ENCODE data around the gene DHX35. TPM values are rescaled to one million over a fixed set of nuclear protein-coding genes. Genes with fewer than 3 reads are reported as not detected.

The DHX35 gene
- polyA plus RNA-seq, 1 donor from 2014 or later = 21.3 TPM

DNA sequence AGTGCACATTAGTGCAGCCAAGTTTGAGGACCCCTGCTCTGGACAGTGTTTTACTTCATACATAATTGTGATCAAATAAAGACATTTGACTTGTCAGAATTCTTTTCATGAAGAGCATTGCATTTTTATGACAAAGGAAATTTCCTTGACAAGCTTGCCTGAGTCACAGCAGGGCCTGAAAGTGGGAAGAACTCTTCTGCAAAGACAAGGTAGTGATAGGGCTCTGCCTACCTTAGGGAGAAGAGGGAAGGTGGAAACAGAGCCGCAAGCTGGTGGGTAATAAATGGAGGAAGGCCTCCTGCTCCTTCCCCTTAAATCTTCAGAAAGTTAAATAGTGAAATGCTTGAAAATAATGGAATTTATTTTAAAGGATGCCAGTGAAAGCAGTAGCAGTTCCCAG is 118.2 kb downstream of the DHX35 start:
- Histone ChIP-seq H3K36me3 (ENCODE audit: insufficient read depth, low read length) (no peaks in the 10 kb centered on the region), H3K9me3 (ENCODE audit: low read length) (no peaks in the 10 kb centered on the region), H3K4me2 (ENCODE audit: low read length) (no peak overlapping the region), H3K9me2 (ENCODE audit: insufficient read depth, low read length) (no peaks in the 10 kb centered on the region), H3F3A (ENCODE audit: insufficient read depth, low read length, poor library complexity, severe bottlenecking) (no peaks in the 10 kb centered on the region), H3K79me2 (replicated peaks; ENCODE audit: insufficient read depth, low read length) (no peaks in the 10 kb centered on the region), H2AFZ (ENCODE audit: low read depth, low read length) (no peak overlapping the region), H3K9ac (ENCODE audit: low read length) (no peak overlapping the region), H3K27ac (ENCODE audit: low read length) (no peak overlapping the region), H3K27me3 (ENCODE audit: insufficient read depth, low read depth, low read length) (no peaks in the 10 kb centered on the region), H4K20me1 (ENCODE audit: insufficient read depth) (no peaks in the 10 kb centered on the region), H3K4me3 (ENCODE audit: low read length) (no peak overlapping the region)
- TF ChIP-seq RAD21 (conservative IDR thresholded peaks at IDR 0.05) (no peak), SMC3 (conservative IDR thresholded peaks at IDR 0.05; ENCODE audit: poor library complexity) (no peak), TAF1 (IDR thresholded peaks at IDR 0.05; ENCODE audit: low read depth) (no peak), EZH2 (IDR thresholded peaks at IDR 0.05; ENCODE audit: borderline replicate concordance, insufficient read depth, low read length, poor library complexity, severe bottlenecking) (no peak), EP300 (conservative IDR thresholded peaks at IDR 0.05; ENCODE audit: poor library complexity, severe bottlenecking) (no peak), MXI1 (conservative IDR thresholded peaks at IDR 0.05; ENCODE audit: poor library complexity, severe bottlenecking) (no peak), POLR2AphosphoS5 (IDR thresholded peaks at IDR 0.05) (no peak)
- TF ChIP-seq, protein P1, sequence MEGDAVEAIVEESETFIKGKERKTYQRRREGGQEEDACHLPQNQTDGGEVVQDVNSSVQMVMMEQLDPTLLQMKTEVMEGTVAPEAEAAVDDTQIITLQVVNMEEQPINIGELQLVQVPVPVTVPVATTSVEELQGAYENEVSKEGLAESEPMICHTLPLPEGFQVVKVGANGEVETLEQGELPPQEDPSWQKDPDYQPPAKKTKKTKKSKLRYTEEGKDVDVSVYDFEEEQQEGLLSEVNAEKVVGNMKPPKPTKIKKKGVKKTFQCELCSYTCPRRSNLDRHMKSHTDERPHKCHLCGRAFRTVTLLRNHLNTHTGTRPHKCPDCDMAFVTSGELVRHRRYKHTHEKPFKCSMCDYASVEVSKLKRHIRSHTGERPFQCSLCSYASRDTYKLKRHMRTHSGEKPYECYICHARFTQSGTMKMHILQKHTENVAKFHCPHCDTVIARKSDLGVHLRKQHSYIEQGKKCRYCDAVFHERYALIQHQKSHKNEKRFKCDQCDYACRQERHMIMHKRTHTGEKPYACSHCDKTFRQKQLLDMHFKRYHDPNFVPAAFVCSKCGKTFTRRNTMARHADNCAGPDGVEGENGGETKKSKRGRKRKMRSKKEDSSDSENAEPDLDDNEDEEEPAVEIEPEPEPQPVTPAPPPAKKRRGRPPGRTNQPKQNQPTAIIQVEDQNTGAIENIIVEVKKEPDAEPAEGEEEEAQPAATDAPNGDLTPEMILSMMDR (IDR thresholded peaks at IDR 0.05; ENCODE audit: poor library complexity, severe bottlenecking) = no peak
- TF ChIP-seq, protein P2, sequence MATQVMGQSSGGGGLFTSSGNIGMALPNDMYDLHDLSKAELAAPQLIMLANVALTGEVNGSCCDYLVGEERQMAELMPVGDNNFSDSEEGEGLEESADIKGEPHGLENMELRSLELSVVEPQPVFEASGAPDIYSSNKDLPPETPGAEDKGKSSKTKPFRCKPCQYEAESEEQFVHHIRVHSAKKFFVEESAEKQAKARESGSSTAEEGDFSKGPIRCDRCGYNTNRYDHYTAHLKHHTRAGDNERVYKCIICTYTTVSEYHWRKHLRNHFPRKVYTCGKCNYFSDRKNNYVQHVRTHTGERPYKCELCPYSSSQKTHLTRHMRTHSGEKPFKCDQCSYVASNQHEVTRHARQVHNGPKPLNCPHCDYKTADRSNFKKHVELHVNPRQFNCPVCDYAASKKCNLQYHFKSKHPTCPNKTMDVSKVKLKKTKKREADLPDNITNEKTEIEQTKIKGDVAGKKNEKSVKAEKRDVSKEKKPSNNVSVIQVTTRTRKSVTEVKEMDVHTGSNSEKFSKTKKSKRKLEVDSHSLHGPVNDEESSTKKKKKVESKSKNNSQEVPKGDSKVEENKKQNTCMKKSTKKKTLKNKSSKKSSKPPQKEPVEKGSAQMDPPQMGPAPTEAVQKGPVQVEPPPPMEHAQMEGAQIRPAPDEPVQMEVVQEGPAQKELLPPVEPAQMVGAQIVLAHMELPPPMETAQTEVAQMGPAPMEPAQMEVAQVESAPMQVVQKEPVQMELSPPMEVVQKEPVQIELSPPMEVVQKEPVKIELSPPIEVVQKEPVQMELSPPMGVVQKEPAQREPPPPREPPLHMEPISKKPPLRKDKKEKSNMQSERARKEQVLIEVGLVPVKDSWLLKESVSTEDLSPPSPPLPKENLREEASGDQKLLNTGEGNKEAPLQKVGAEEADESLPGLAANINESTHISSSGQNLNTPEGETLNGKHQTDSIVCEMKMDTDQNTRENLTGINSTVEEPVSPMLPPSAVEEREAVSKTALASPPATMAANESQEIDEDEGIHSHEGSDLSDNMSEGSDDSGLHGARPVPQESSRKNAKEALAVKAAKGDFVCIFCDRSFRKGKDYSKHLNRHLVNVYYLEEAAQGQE (IDR thresholded peaks at IDR 0.05; ENCODE audit: borderline replicate concordance) = no peak

DNA sequence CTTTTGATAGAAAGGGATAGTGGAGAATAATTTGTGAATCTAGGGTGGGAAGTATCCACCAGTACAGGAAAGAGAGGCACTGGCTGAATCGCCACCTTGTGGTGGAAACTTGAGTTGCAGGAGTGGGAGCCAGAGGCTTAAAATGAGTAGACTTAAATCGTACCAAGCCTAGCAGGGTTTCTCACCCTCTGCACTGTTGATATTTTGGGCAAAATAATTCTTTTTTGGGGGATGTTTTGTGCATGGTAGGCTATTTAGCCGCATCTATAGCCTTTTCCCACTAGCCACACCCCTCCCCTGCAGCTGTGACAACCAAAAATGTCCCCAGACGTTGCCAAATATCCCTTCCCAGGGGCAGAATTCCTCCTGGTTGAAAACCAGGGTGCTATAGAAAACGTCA is 119.1 kb downstream of the DHX35 start:
- H3K79me2 ChIP-seq (replicated peaks; ENCODE audit: insufficient read depth, low read length) = no peaks in the 10 kb centered on the region
- no peaks in the 10 kb centered on the region for H3F3A ChIP-seq (ENCODE audit: insufficient read depth, low read length, poor library complexity, severe bottlenecking)
- H3K9me3 ChIP-seq (ENCODE audit: low read length) = no peaks in the 10 kb centered on the region
- TF ChIP-seq, protein P1 (IDR thresholded peaks at IDR 0.05; ENCODE audit: poor library complexity, severe bottlenecking) = peak; percentile 73
- TF ChIP-seq TAF1 (IDR thresholded peaks at IDR 0.05; ENCODE audit: low read depth) (no peak), RAD21 (conservative IDR thresholded peaks at IDR 0.05) (peak; percentile 55), MXI1 (conservative IDR thresholded peaks at IDR 0.05; ENCODE audit: poor library complexity, severe bottlenecking) (no peak), POLR2AphosphoS5 (IDR thresholded peaks at IDR 0.05) (no peak), SMC3 (conservative IDR thresholded peaks at IDR 0.05; ENCODE audit: poor library complexity) (peak; percentile 72)
- H2AFZ ChIP-seq (ENCODE audit: low read depth, low read length) = no peak overlapping the region
- no peak overlapping the region for H3K4me3 ChIP-seq (ENCODE audit: low read length)
- H4K20me1 ChIP-seq (ENCODE audit: insufficient read depth) = no peaks in the 10 kb centered on the region
- H3K36me3 ChIP-seq (ENCODE audit: insufficient read depth, low read length) = no peaks in the 10 kb centered on the region
- H3K9ac ChIP-seq (ENCODE audit: low read length) = no peak overlapping the region
- H3K4me2 ChIP-seq (ENCODE audit: low read length) = no peak overlapping the region
- H3K27me3 ChIP-seq (ENCODE audit: insufficient read depth, low read depth, low read length) = no peaks in the 10 kb centered on the region
- H3K27ac ChIP-seq (ENCODE audit: low read length) = no peak overlapping the region
- no peaks in the 10 kb centered on the region for H3K9me2 ChIP-seq (ENCODE audit: insufficient read depth, low read length)

All from neural cell (in vitro differentiated cells).